LNCAP (cell line): ENCODE measurements around the gene EXOC8.

Source experiments
- CTCF ChIP-seq: fragments of 450-650 bp; IDR thresholded peaks from 2 replicates; pipeline ENCODE4 v1.5.1; 2017; ENCODE audit warnings: mild to moderate bottlenecking

Gene EXOC8, protein sequence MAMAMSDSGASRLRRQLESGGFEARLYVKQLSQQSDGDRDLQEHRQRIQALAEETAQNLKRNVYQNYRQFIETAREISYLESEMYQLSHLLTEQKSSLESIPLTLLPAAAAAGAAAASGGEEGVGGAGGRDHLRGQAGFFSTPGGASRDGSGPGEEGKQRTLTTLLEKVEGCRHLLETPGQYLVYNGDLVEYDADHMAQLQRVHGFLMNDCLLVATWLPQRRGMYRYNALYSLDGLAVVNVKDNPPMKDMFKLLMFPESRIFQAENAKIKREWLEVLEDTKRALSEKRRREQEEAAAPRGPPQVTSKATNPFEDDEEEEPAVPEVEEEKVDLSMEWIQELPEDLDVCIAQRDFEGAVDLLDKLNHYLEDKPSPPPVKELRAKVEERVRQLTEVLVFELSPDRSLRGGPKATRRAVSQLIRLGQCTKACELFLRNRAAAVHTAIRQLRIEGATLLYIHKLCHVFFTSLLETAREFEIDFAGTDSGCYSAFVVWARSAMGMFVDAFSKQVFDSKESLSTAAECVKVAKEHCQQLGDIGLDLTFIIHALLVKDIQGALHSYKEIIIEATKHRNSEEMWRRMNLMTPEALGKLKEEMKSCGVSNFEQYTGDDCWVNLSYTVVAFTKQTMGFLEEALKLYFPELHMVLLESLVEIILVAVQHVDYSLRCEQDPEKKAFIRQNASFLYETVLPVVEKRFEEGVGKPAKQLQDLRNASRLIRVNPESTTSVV

DNA sequence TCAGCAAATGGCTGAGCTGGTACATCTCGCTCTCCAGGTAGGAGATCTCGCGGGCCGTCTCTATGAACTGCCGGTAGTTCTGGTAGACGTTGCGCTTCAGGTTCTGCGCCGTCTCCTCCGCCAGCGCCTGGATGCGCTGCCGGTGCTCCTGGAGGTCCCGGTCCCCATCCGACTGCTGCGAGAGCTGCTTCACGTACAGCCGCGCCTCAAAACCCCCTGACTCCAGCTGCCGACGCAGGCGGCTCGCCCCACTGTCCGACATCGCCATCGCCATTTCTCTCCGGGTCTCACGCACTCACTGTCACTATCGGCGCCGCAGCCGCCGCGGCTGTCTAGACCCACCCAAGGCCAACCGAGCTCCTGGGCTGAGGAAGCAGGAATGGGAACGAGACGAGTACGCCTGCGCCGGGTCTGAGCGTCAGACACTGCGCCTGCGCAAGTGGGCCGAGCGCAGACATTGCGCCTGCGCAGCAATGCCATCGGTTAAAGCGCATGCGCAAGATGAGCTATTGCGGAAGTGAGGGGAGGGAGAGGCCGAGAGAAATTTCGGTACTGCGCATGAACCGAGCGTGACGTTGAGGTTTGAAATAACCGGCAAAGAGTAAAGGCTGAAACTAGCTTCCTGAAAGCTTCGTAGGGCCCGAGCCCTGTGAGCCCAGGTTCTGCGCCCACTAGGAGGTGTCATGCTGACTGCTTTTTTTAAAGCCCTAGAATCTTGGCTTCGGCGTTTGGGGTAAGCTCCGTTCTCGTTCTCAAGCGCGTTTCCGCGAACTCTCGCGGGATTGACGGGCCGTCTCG lies at the start of gene EXOC8:
Gene EXOC8 (minus strand): TSS at position 381 of the 798 bp plus-strand sequence. CDS start 107 bp downstream, at position 274.
- no peak for TF ChIP-seq CTCF

DNA sequence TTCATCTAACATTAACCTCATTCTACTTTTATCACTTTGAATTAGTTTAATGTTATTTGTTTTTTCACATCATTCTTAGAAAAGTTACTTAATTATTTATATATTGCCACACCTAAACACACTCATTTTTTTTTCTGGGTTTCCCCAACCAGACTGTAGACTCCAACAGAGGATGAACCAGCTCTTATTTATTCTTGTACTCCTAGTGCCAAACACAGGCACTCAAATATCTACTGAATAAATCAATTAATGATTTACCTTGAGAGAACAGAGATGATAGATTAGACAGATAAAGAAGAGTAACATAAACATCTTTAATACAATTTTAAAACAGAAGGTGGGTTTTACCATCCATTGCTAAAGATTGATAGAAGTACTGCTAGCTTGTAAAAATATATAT lies 48.8 kb upstream of the EXOC8 start:
- no peak for TF ChIP-seq CTCF

- TF ChIP-seq CTCF = no peak
These were observed 47.7 kb upstream of the EXOC8 start for GRCh38 chr1:231385416-231385748.

GRCh38 chr1:231384696-231385415 lies 47.2 kb upstream of the EXOC8 start:
- no peak for TF ChIP-seq CTCF

GRCh38 chr1:231383159-231383860 lies 45.7 kb upstream of the EXOC8 start:
- no peak for TF ChIP-seq CTCF

DNA sequence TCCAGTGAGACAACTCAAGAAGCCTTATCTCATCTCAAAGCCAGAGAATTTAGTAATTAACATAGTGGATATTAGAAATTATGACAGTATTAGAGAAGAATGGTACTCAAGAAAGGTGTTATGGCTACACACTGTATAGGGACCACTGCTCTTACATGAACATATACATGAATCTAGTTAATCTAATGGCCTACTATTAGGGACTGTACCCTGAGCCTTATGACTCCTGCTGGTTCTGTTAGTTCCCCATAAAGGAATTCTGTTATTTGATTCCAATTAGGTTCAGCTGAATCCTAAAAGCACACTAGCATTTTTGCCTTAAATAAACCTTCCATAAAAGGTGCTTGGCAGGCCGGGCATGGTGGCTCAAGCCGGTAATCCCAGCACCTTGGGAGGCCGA lies 44.8 kb upstream of the EXOC8 start:
- no peak for TF ChIP-seq CTCF

DNA sequence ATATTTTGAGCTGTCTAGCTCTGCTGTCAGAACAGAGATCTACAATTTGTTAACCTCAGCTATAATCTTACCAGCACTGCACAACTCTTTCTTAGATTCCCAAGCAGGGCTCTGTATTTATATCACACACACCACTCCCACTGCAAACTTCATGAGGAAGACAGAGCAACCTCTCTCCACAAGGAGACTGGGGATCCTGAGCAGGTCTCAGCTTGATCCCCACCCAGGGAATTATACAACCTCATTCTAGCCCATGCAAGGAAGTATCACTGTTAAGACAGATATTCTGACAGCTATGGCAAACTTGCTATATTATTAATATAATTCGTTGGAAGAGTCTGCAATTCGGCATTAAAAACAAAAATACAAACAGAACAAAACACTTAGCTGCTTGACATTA lies 44.1 kb upstream of the EXOC8 start:
- TF ChIP-seq CTCF = no peak
